ENCODE results near the gene HECTD2. TPM values are rescaled to one million over a fixed set of nuclear protein-coding genes. Genes with fewer than 3 reads are reported as not detected.
"Not testable (repeated sequence)": the region's sequence is repeated elsewhere in the genome, so short reads cannot be mapped to it uniquely, and the experiment has no call there.

Gene HECTD2
- total RNA-seq, 2 experiments from 2014 or later = 3.5 to 9.7 TPM

DNA sequence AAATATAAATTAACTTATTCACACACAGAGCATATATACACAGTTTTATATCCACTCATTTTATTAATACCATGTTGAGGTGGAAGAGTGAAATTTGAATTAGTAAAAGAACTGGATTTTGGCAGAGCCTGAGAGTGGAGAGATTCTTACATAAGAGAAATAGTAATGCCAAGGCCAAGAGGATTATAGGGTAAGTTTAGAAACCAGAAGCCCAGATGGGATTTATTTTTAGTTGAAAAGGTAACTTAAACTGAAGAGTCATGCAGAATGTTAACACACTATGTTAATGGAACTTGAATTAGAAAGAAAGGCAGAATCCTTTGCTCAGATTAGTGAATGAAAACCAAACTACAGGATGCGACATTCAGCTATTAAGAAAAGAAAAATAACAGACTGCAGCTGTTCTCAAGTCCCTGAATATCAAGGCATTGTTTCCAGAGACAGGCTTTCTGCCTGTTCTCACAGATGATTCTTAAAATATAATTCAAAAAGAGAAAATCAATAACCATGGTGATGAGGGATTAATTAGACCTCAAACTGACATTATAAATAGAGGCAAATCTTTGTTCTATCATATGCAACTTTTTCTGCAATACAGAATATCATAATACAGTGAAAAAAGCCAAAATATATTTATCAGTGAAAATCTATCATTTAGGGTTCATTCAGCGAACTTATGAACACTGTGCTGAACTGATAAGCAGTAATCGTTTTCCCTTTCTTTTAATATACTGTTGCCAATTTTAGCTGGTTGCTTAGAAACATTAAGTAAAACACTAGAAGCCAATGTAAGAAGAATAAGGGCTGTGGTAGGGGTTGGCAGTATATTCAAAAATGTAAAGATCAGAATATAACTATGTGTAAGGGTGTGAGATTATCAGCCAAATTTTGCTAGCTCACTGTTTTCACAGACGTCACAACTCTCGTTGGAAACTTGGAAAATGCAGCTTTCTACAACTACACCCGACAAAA, 34.4 kb downstream of the HECTD2 start:
- peaks cover 15% of the 10 kb centered on the region for H3K36me3 Mint-ChIP-seq (ENCODE audit: low read depth)
- no peak overlapping the region for H3K27ac Mint-ChIP-seq
- ATAC-seq = no peak
- intact Hi-C loops (cut with DNase I, micrococcal nuclease) = no loop called here
- DNase-seq = no peak
- CTCF ChIA-PET = no interaction called here
- peaks cover 2% of the 10 kb centered on the region for H3K9me3 Mint-ChIP-seq (ENCODE audit: low read depth)
- POLR2A ChIA-PET = no interaction called here
- H3K4me3 Mint-ChIP-seq = no peak overlapping the region
- no peaks in the 10 kb centered on the region for H3K27me3 Mint-ChIP-seq
- no peaks in the 10 kb centered on the region for H3K4me1 Mint-ChIP-seq

DNA sequence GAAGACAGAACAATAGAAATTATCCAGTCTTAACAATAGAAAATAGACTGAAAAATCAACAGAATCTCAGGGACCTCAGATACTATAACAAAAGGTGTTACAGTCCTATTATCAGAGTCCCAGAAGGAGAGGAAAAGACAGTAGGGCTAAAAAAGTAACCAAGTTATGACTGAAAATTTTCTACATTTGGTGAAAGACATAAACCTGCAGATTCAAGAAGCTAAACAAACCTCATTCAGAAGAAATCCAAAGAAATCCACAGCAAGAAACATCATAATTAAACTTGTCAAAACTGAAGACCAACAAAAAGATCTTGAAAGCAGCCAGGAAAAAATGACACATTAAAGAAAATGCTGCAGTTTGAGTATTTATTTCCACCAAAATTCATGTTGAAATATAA, 41.9 kb downstream of the HECTD2 start:
- no peak overlapping the region for H3K4me3 Mint-ChIP-seq
- peaks cover 23% of the 10 kb centered on the region for H3K9me3 Mint-ChIP-seq (ENCODE audit: low read depth)
- intact Hi-C loops (cut with DNase I, micrococcal nuclease) = no loop called here
- no peaks in the 10 kb centered on the region for H3K4me1 Mint-ChIP-seq
- ATAC-seq (no peak), DNase-seq (no peak)
- CTCF ChIA-PET = no interaction called here
- POLR2A ChIA-PET = no interaction called here
- H3K27ac Mint-ChIP-seq = no peak overlapping the region
- peaks cover 4% of the 10 kb centered on the region for H3K36me3 Mint-ChIP-seq (ENCODE audit: low read depth)
- H3K27me3 Mint-ChIP-seq = no peaks in the 10 kb centered on the region

DNA sequence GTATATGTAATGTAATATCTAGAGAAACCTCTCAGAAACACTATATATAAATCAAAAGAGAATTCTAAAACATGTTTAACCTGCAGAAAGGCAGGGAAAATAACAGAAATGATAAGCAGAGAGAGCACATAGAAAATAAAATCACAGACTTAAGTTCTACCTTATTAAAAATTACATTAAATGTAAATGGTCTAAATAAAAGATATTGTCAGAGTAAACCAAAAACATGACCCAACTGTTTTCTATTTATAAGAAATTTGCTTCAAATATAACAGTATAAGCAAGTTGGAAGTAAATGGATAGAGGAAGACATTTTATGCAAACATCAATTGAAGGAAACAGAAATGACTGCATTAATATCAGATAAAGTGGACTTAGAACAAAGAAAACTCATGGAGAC, 43.4 kb downstream of the HECTD2 start:
- Mint-ChIP-seq H3K4me3 (no peak overlapping the region), H3K9me3 (ENCODE audit: low read depth) (peaks cover 23% of the 10 kb centered on the region), H3K27ac (no peak overlapping the region), H3K27me3 (no peaks in the 10 kb centered on the region), H3K36me3 (ENCODE audit: low read depth) (peaks cover 4% of the 10 kb centered on the region), H3K4me1 (no peaks in the 10 kb centered on the region)
- intact Hi-C loops (cut with DNase I, micrococcal nuclease) = no loop called here
- DNase-seq (no peak), ATAC-seq (no peak)
- ChIA-PET CTCF (interaction anchor here (0.8 kb wide), 1 partner anchor 93 kb away, joined by 4 read pairs; no protein-coding TSS in a partner anchor), POLR2A (no interaction called here)

DNA sequence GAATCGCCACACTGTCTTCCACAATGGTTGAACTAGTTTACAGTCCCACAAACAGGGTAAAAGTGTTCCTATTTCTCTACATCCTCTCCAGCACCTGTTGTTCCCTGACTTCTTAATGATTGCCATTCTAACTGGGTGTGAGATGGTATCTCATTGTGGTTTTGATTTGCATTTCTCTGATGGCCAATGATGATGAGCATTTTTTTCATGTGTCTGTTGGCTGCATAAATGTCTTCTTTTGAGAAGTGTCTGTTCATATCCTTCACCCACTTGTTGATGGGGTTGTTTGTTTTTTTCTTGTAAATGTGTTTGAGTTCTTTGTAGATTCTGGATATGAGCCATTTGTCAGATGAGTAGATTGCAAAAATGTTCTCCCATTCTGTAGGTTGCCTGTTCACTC, 45.0 kb downstream of the HECTD2 start:
- DNase-seq; H3K27ac Mint-ChIP-seq; H3K4me1 Mint-ChIP-seq; CTCF ChIA-PET; ATAC-seq; intact Hi-C loops (cut with DNase I, micrococcal nuclease); H3K4me3 Mint-ChIP-seq; POLR2A ChIA-PET; H3K36me3 Mint-ChIP-seq (ENCODE audit: low read depth); H3K27me3 Mint-ChIP-seq: not testable (repeated sequence)
- peaks cover 21% of the 10 kb centered on the region for H3K9me3 Mint-ChIP-seq (ENCODE audit: low read depth)

DNA sequence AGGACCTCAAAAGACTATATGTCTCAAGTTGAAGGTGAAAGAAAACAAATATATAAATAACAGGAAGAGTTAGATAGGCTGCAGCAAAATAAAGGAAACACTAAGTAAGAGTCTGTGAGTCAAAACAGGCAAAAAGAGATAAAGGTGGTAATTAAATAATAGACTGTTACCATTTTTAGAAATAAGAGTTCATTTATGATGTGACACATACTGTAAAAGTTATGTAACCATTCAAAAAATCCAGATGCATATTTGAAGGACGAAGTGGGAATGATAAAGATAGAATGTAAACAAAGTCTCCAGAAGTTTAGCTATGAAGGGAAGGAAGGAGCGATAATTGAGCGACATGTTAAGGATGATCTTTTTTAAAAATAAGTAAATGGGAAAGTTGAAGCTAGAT, 50.5 kb downstream of the HECTD2 start:
- ChIA-PET POLR2A (no interaction called here), CTCF (interaction anchor here (1.9 kb wide), 1 partner anchor 14 kb away, joined by 6 read pairs; no protein-coding TSS in a partner anchor)
- H3K9me3 Mint-ChIP-seq (ENCODE audit: low read depth) = no peaks in the 10 kb centered on the region
- DNase-seq (no peak), ATAC-seq (no peak)
- no peak overlapping the region for H3K27ac Mint-ChIP-seq
- no peaks in the 10 kb centered on the region for H3K4me1 Mint-ChIP-seq
- H3K36me3 Mint-ChIP-seq (ENCODE audit: low read depth) = peaks cover 10% of the 10 kb centered on the region
- intact Hi-C loops (cut with DNase I, micrococcal nuclease) = loop anchor here in 1 of 2 experiments (2.0 kb wide), 1 partner anchor 20 kb away; no protein-coding TSS in a partner anchor
- H3K4me3 Mint-ChIP-seq = no peak overlapping the region
- no peaks in the 10 kb centered on the region for H3K27me3 Mint-ChIP-seq

DNA sequence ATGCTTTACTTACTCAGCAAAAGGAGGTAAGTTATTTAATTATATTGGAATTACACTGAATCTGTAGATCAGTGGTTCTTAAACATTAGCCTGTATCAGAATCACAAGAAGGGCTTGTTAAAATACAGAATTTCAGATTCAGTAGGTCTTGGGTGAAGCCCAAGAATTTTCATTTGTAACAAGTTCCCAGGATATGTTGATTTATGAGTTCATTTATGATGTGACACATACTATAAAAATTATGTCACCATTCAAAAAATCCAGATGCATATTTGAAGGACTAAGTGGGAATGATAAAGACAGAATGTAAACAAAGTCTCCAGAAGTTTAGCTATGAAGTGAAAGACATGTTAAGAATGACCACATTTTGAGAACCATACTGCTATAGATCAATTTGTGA, 52.3 kb downstream of the HECTD2 start:
- peaks cover 19% of the 10 kb centered on the region for H3K36me3 Mint-ChIP-seq (ENCODE audit: low read depth)
- no peaks in the 10 kb centered on the region for H3K4me1 Mint-ChIP-seq
- ChIA-PET CTCF (interaction anchor here (0.6 to 0.7 kb wide), 3 partner anchors 9 to 894 kb away, joined by 3 to 4 read pairs (median 3); no protein-coding TSS in a partner anchor), POLR2A (no interaction called here)
- no peak overlapping the region for H3K27ac Mint-ChIP-seq
- intact Hi-C loops (cut with DNase I, micrococcal nuclease) = no loop called here
- no peak overlapping the region for H3K4me3 Mint-ChIP-seq
- no peak for DNase-seq
- no peaks in the 10 kb centered on the region for H3K9me3 Mint-ChIP-seq (ENCODE audit: low read depth)
- no peaks in the 10 kb centered on the region for H3K27me3 Mint-ChIP-seq
- ATAC-seq = no peak

DNA sequence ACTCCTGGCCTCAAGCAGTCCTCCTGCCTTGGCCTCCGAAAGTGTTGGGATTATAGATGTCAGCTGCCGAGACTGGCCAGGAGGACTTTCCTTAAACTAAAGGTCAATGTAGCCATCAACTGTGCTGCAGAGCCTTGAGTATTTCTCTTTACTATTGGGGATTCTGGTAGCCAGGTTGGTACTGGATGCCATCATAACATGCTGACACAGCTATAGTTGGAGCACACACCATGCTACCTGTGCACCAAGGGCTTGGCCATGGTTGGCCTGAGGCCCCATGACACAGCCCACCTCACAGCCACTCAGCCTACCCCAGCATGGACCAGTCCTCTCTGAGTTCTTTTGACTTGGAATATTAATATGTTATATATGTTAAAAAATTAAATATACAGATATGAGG, 54.4 kb downstream of the HECTD2 start:
- Mint-ChIP-seq H3K27me3 (no peaks in the 10 kb centered on the region), H3K4me1 (no peaks in the 10 kb centered on the region), H3K9me3 (ENCODE audit: low read depth) (peaks cover 4% of the 10 kb centered on the region), H3K4me3 (no peak overlapping the region), H3K27ac (no peak overlapping the region), H3K36me3 (ENCODE audit: low read depth) (peaks cover 22% of the 10 kb centered on the region)
- intact Hi-C loops (cut with DNase I, micrococcal nuclease) = no loop called here
- no peak for DNase-seq
- ATAC-seq = no peak
- CTCF ChIA-PET = interaction anchor here (0.7 kb wide), 1 partner anchor 1603 kb away, joined by 3 read pairs; no protein-coding TSS in a partner anchor
- POLR2A ChIA-PET = no interaction called here

DNA sequence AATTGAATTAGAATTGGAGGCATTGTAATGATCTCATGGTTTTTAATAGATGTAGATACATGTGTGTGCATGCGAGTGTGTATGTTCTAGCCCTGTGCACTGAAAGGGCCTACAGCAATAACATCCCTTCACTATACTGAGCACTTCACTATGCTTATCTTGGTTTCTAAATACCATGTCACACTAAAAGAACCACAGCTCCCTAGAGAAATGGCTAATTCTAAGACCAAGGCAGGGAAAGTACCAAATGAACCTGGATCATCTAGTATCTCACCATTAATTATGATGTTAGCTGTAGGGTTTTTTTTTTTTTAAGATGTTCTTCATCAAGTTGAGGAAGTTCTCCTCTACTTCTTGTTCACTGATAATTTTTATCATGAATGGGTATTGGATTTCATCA, 55.1 kb downstream of the HECTD2 start:
- Mint-ChIP-seq H3K27ac (no peak overlapping the region), H3K36me3 (ENCODE audit: low read depth) (peaks cover 22% of the 10 kb centered on the region), H3K4me1 (no peaks in the 10 kb centered on the region), H3K4me3 (no peak overlapping the region), H3K27me3 (no peaks in the 10 kb centered on the region), H3K9me3 (ENCODE audit: low read depth) (peaks cover 9% of the 10 kb centered on the region)
- ATAC-seq (no peak), DNase-seq (no peak)
- POLR2A ChIA-PET = no interaction called here
- CTCF ChIA-PET = no interaction called here
- intact Hi-C loops (cut with DNase I, micrococcal nuclease) = no loop called here

DNA sequence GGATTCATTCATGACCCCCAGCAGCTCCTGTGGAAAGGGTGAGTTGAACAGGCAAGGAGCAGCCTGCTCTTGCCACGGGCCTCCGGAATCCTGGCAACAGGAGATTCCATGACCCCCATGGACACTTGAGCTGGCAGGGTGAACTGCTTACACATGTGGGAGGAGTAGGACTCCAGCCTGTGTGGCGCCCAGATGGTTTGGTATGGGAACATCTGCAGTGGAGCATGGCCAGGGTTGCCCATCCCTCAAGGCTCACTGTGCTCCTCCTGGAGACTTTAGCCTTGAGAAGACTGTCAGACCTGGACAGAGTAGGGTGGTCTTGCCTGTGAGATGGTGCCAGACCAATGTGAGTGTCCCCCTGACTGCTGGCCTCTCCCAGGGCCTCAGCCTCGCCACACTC, 57.0 kb downstream of the HECTD2 start:
- no peak overlapping the region for H3K27ac Mint-ChIP-seq
- CTCF ChIA-PET = interaction anchor here (0.6 kb wide), 1 partner anchor 777 kb away, joined by 4 read pairs; no protein-coding TSS in a partner anchor
- H3K36me3 Mint-ChIP-seq (ENCODE audit: low read depth) = peaks cover 20% of the 10 kb centered on the region
- H3K4me3 Mint-ChIP-seq = no peak overlapping the region
- DNase-seq (no peak), ATAC-seq (no peak)
- H3K4me1 Mint-ChIP-seq = no peaks in the 10 kb centered on the region
- peaks cover 14% of the 10 kb centered on the region for H3K9me3 Mint-ChIP-seq (ENCODE audit: low read depth)
- intact Hi-C loops (cut with DNase I, micrococcal nuclease) = no loop called here
- no peaks in the 10 kb centered on the region for H3K27me3 Mint-ChIP-seq
- POLR2A ChIA-PET = no interaction called here

DNA sequence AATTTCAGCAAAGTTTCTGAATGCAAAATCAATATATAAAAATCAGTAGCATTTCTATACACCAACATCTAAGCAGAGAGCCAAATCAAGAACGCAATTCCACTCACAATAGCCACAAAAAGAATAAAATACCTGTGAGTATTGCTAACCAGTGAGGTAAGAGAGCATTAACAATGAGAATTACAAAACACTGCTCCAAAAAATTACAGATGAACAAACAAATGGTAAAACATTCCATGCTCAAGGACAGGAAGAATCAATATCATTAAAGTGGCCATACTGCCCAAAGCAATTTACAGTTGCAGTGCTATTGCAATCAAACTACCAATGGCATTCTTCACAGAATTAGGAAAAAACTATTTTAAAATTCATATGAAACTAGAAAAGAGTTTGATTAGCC, 61.5 kb downstream of the HECTD2 start:
- intact Hi-C loops (cut with DNase I, micrococcal nuclease) = no loop called here
- ATAC-seq (no peak), DNase-seq (no peak)
- peaks cover 14% of the 10 kb centered on the region for H3K9me3 Mint-ChIP-seq (ENCODE audit: low read depth)
- H3K4me1 Mint-ChIP-seq = no peaks in the 10 kb centered on the region
- H3K27me3 Mint-ChIP-seq = no peaks in the 10 kb centered on the region
- H3K36me3 Mint-ChIP-seq (ENCODE audit: low read depth) = peaks cover 7% of the 10 kb centered on the region
- ChIA-PET CTCF (interaction anchor here (0.8 to 1.1 kb wide), 2 partner anchors 9 to 164 kb away, joined by 3 to 4 read pairs; no protein-coding TSS in a partner anchor), POLR2A (no interaction called here)
- H3K27ac Mint-ChIP-seq = no peak overlapping the region
- H3K4me3 Mint-ChIP-seq = no peak overlapping the region

DNA sequence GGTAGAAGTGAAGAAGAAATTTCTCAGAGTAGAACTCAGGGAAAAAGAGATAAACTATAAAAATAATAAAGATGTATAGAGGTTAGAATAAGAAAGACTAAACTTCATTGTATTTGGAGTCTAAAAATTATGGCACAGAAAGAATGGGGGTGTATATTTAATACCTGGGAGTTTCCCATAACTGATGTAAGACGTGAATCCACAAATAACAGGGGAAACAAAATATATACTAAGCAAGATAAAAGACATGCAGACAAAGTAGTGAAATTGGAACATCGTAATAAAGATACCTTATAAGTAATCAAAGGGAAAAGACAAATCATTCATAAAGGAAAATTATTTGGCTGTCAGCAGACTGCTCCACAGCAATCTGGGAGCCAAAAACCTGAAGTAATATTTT, 62.8 kb downstream of the HECTD2 start:
- H3K4me1 Mint-ChIP-seq = no peaks in the 10 kb centered on the region
- no peak for ATAC-seq
- intact Hi-C loops (cut with DNase I, micrococcal nuclease) = no loop called here
- H3K27me3 Mint-ChIP-seq = no peaks in the 10 kb centered on the region
- ChIA-PET POLR2A (no interaction called here), CTCF (no interaction called here)
- H3K4me3 Mint-ChIP-seq = no peak overlapping the region
- H3K9me3 Mint-ChIP-seq (ENCODE audit: low read depth) = peaks cover 14% of the 10 kb centered on the region
- no peaks in the 10 kb centered on the region for H3K36me3 Mint-ChIP-seq (ENCODE audit: low read depth)
- DNase-seq = no peak
- no peak overlapping the region for H3K27ac Mint-ChIP-seq

DNA sequence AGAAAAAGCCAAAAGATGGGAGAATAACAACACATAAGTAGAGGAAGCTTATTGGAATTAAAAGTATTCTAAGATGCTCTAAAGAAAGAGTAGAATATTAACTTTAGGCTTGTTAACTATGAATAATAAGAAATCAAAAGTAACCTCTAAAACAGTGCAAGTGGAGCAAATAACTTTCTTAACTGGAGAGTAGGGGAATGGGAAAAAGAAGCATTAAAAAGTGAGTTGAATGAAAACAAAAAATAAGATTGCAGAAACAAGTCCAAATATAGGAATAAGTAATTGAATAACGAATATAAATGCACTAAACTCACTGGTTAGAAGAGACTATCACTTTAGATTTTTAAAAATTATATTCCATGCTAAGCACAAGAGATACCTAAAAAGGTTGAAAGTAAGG, 63.9 kb downstream of the HECTD2 start:
- H3K36me3 Mint-ChIP-seq (ENCODE audit: low read depth) = no peaks in the 10 kb centered on the region
- ChIA-PET CTCF (no interaction called here), POLR2A (no interaction called here)
- no peaks in the 10 kb centered on the region for H3K4me1 Mint-ChIP-seq
- ATAC-seq (no peak), DNase-seq (no peak)
- H3K27me3 Mint-ChIP-seq = no peaks in the 10 kb centered on the region
- H3K4me3 Mint-ChIP-seq = no peak overlapping the region
- no peak overlapping the region for H3K27ac Mint-ChIP-seq
- intact Hi-C loops (cut with DNase I, micrococcal nuclease) = no loop called here
- H3K9me3 Mint-ChIP-seq (ENCODE audit: low read depth) = peaks cover 11% of the 10 kb centered on the region

Measured in activated CD4-positive, alpha-beta T cell treated with anti-CD3 and anti-CD28 coated beads for 36 hours (primary cell).